ENCODE measurements around the gene MYRIP.
"Not testable (repeated sequence)": the region's sequence is repeated elsewhere in the genome, so short reads cannot be mapped to it uniquely, and the experiment has no call there.

The MYRIP gene

GRCh38 chr3:40084424-40084823 is 275.0 kb downstream of the MYRIP start:
- not testable (repeated sequence) for DNase-seq (ENCODE audit: low spot score)

DNA sequence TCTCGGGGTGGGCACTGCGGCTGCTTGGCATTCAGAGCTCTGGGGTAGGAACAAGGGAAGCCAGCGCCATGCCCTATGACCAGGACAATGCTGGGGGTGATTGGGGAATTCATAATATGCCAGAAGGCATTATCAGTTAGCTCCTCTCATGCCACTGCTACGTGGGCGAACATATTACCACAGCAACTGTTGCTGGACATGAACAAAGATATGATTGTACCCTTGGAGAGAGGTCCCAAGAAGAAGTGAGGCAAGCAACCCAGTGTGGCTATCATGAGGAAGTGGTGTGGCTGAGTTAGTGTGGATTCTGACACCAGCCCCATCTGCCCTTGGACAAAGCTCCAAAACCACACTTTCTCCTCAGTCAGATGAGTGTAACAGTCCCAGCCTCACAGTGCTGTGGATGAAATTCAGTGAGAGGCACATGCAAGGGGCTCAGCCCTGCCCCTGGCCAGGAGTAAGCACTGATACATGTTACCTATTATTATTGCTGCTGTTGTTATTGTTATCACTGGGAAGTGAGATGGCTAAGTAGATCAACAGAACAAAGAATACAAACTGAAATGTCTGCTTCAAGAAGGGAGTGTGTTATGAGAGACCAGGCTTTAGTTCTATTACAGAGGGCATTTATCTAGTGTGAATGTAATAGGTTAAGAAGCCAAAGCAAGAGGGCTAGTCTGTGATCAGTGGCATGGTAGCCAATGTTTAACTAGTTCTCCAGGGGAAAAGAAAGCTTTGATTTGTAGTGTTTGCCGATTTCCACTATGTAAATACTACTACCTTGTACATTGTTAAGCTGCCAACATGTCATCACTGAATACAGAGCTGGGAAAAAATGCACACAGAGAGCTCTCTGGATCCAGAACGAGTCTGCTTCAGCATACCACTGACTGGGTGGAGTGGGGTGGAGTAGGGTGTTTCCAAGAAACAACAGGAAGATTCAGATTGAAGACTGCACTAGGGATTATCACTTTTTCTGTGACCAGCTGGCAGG is 277.8 kb downstream of the MYRIP start:
- peak; percentile 66 for DNase-seq (ENCODE audit: low spot score)

DNA sequence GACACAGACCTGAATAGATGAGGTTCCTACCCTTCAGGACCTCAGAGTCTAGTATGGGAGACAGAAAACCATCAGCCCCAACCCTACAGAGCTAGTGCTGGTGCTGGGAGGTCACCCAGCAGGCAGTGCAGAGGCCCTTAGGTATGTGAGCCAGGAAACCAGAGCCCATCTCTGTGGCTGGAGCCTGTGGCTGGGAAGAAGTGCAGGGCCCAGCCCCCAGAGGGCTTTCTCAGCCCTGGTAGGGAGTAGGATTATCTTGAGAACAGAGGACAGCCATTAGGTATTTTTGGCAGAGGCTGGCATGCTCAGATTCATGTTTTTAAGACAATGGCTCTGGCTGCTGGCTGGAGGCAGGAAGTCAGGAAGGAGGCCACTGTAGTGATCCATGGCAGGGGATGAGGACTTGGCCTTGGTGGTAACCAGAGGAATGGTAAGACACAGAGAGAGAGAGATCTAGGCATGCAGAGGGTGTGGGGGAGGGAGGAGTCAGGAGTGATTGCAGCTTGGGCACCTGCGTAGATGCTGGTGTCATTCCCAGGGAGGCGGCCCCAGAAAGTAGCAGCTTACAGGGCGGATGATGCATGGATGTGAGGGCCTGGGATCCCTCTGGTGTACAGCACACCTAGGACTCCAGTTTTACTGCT is 279.2 kb downstream of the MYRIP start:
- no peak for DNase-seq (ENCODE audit: low spot score)

- peak; percentile 89 for DNase-seq (ENCODE audit: low spot score)
Measured at GRCh38 chr3:40096661-40097111, 287.3 kb downstream of the MYRIP start.

- peak; percentile 91 for DNase-seq (ENCODE audit: low spot score)
Measured at GRCh38 chr3:40097131-40098117, 288.0 kb downstream of the MYRIP start.

- DNase-seq (ENCODE audit: low spot score) = peak; percentile 24
Measured at GRCh38 chr3:40098261-40098759, 288.9 kb downstream of the MYRIP start.

GRCh38 chr3:40099871-40100270 is 290.5 kb downstream of the MYRIP start:
- no peak for DNase-seq (ENCODE audit: low spot score)

DNA sequence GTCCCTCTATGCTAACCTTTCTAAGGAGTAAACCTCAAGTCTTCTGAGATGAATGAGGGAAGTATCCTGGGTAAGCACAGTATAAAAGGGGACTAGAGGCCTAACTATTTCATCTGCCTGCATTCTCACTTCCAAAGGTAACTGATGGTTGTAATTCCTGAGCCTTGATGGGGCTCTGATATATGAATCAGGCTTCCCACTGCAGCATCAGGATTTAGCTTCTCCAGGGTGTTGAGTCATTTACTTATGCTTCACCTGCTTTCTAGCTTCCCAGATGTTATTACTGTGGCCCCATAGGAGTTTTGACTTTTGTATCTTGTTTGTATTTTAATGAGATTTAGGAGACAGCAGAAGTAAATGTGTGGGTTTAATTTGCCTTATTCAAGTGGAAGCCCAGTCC is 292.8 kb downstream of the MYRIP start:
- peak; percentile 63 for DNase-seq (ENCODE audit: low spot score)

DNA sequence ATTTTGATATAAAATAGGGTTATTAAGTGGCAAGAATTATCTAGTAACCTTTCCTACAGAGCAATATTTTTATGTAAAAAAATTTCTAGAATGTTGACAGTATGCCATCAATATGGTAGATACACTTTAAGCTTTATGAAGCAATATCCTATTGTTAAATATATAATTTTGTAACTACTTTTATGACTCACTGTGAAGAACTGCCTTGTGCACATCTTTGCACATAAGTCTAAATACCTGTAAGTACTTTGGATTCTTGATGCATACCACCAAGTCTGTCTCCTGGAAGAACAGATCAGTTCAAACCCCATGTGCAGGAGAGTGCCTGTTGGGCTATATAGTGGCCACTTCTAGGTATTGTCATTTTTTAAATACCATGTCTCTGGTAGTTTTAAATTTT is 294.4 kb downstream of the MYRIP start:
- peak; percentile 29 for DNase-seq (ENCODE audit: low spot score)

DNA sequence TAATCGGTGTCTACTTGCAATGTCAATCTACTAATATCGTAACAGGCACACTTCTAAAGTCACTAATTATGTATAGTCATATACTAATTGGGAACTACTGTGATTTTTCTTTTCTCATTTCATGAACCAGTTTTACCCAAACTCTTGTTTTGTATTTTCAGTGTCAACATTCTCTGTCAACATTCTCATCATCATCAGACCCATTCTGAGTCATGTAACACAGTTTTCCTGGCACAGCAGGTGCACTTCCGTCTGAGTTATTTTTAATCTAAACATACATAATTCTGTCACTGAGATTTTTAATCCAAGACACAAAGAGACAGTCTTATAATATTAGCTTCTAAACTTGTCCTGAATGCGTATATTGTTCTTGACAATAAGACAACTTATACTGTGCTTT is 295.0 kb downstream of the MYRIP start:
- DNase-seq (ENCODE audit: low spot score) = no peak

DNA sequence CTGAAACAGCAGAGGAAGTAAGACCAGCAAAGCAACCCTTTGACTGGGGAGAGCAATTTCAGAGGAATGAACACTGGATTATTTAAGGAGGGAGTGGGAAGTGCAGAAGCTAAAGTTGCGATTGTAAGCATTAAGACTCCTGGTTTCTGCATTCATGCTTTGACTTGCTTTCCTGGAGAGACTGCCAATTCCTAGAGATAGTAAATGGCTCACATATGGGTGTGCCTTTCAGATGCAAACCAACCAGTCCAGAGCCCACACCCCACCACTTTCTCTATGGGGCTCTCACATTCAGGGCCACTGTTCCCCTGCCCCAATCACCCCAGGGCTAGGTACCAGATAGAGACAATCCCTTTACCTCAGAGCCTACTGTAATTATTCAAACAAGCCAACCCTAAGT is 299.2 kb downstream of the MYRIP start:
- DNase-seq (ENCODE audit: low spot score) = no peak

GRCh38 chr3:40109641-40110490 is 300.5 kb downstream of the MYRIP start:
- DNase-seq (ENCODE audit: low spot score) = no peak

DNA sequence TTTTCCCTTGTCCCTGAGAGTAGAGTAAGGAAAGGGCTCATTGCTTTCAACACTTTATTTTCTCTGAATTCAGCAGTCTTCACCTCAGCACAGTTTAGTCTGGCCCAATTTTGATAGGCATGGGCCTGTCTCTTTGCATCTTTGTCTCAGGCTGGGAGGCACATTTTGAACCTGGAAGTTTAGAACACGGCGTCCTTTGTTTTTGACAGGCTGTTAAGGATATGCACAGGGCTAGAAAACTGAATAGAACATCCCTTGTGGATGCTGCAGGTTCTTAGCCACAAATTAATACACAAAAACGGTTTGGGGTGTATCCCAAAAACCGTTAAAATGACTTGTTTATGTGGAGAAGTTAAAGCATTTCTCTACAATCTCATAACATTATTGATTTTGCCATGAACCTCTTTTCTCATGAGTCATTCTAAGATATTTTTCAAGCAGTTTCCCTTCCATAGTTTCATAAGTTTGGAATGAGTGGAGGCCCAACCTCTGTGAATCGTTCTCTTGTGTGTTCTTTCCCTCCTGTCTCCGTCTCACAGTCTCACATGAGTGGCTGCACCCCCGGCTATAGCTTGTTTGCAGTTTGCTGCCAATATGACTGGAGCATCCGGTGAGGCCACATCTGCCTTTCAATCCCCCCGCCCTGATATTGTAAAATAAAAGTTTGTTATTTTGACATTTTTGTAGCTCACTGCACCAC is 307.2 kb downstream of the MYRIP start:
- peak; percentile 83 for DNase-seq (ENCODE audit: low spot score)

DNA sequence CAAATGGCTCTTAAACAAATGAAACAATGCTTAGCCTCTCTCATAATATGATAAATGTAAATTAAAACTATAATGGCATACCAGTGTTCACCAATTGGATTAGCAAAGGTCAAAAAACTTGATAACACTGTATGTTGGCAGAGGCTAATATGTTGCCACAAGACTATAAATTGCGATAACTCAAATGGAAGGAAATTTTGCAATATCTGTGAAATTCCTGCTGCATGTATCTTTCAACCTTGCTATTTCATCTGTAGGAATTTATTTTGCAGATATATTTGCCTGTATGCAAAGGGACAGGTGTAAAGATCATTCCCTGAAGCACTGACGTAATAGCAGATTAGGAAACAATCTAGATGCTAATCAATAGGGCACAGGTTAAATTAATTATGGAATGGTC is 308.7 kb downstream of the MYRIP start:
- no peak for DNase-seq (ENCODE audit: low spot score)

- DNase-seq (ENCODE audit: low spot score) = no peak
Measured at GRCh38 chr3:40120067-40120692, 310.8 kb downstream of the MYRIP start.

DNA sequence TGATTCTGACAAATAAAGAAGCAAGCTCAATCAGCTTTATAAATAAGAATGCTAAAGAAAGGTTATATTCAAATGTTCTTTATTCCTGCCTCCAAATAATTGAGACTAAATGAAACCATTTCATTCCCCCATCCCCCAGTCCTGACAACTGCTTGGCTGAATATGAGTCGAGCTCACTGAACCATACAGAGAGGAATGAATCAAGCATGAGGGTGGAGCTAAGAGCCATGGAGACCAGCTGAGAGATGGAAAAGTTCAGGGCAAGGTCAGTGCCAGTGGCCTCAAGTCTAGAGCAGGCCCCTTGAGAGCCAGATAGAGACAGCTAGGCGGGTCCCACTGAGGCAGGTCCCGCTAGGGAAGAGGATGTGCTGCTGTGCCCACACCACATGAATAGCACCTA is 311.4 kb downstream of the MYRIP start:
- DNase-seq (ENCODE audit: low spot score) = peak; percentile 90

DNA sequence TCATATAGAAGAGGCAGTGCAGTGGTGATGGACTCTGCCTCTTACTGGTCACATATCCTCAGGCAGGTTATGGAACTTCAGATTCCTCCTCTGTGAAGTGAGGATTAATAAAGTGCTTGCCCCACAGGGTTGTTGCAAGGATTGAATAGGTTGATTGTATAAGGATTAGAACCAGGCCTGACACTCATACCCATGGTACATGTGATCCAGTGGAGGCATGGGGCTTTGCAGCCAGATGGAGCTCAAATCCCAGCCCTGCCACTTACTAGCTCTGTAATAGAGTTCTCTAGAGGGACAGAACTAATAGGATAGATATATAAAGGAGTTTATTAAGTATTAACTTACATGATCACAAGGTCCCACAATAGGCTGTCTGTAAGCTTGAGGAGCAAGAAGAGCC is 315.5 kb downstream of the MYRIP start:
- no peak for DNase-seq (ENCODE audit: low spot score)

- DNase-seq (ENCODE audit: low spot score) = peak; percentile 69
Measured at GRCh38 chr3:40128166-40128565, 318.8 kb downstream of the MYRIP start.

- DNase-seq (ENCODE audit: low spot score) = no peak
Measured at GRCh38 chr3:40129510-40129909, 320.1 kb downstream of the MYRIP start.

DNA sequence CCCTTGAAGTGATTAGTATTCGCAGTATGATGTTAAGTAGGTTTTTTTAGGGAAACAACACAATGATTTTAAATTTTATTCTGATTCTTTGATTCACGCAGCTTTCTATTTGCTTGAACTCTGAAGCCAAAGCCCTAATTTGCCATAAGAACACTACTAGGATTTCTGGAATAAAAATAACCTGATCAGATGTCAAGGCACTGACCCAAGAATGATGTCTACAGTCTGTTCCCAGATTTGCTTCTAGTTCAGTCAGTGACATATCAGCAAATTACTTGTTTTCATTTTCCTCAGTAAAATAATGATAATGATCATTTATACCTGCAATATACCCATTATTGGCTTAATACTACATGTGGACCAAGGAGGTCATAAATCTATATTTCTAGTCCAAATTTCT is 320.6 kb downstream of the MYRIP start:
- DNase-seq (ENCODE audit: low spot score) = no peak
